H9 (cell line): ENCODE measurements around the gene ACACB. TPM values are rescaled to one million over a fixed set of nuclear protein-coding genes. Genes with fewer than 3 reads are reported as not detected.
A peak's percentile ranks its signal among the peaks of the same experiment; 100 is the strongest.

Experiments
- DNase-seq: peaks from one replicate; pipeline ENCODE4 v3.0.0-alpha.2; 2017
- H2AFZ ChIP-seq: one replicate; pipeline ENCODE4 v1.6.1; 2013; ENCODE audit warnings: mild to moderate bottlenecking, low read length, control low read depth, moderate library complexity
- H2AK5ac ChIP-seq: 2 replicates; pipeline ENCODE4 v1.6.1; 2013; ENCODE audit warnings: low read length, control low read depth, mixed read lengths; ENCODE audit not compliant: insufficient read length
- H2BK120ac ChIP-seq: one replicate; pipeline ENCODE4 v1.6.1; 2013; ENCODE audit warnings: low read depth, mild to moderate bottlenecking, low read length, control low read depth, inconsistent platforms; ENCODE audit not compliant: poor library complexity, severe bottlenecking
- H2BK12ac ChIP-seq: 2 replicates; pipeline ENCODE4 v1.6.1; 2013; ENCODE audit warnings: low read length, control low read depth, mixed read lengths, low read depth; ENCODE audit not compliant: insufficient read length
- H2BK15ac ChIP-seq: 2 replicates; pipeline ENCODE4 v1.6.1; 2013; ENCODE audit warnings: low read depth, low read length, control low read depth
- H2BK20ac ChIP-seq: one replicate; pipeline ENCODE4 v1.6.1; 2013; ENCODE audit warnings: low read depth, mild to moderate bottlenecking, low read length, control low read depth, inconsistent platforms; ENCODE audit not compliant: poor library complexity, severe bottlenecking
- H2BK5ac ChIP-seq: 2 replicates; pipeline ENCODE4 v1.6.1; 2013; ENCODE audit warnings: low read length, control low read depth, mixed read lengths; ENCODE audit not compliant: insufficient read length
- H3K14ac ChIP-seq: 2 replicates; pipeline ENCODE4 v1.6.1; 2013; ENCODE audit warnings: low read length, control low read depth; ENCODE audit not compliant: insufficient read depth
- H3K18ac ChIP-seq: 2 replicates; pipeline ENCODE4 v1.6.1; 2013; ENCODE audit warnings: low read depth, mild to moderate bottlenecking, mixed read lengths, low read length, control low read depth; ENCODE audit not compliant: insufficient read length
- H3K23ac ChIP-seq: 2 replicates; pipeline ENCODE4 v1.6.1; 2013; ENCODE audit warnings: low read length, control low read depth, mixed read lengths, low read depth; ENCODE audit not compliant: insufficient read length
- H3K23me2 ChIP-seq: 2 replicates; pipeline ENCODE4 v1.6.1; 2013; ENCODE audit warnings: low read depth, mild to moderate bottlenecking, mixed read lengths, low read length, control low read depth; ENCODE audit not compliant: insufficient read length, poor library complexity, severe bottlenecking
- H3K27ac ChIP-seq: 2 replicates; pipeline ENCODE4 v1.5.1; 2013; ENCODE audit warnings: low read length, control low read depth, mixed read lengths, low read depth; ENCODE audit not compliant: insufficient read length
- H3K27me3 ChIP-seq: 2 replicates; pipeline ENCODE4 v1.6.1; 2013; ENCODE audit warnings: low read length, control low read depth, inconsistent platforms; ENCODE audit not compliant: insufficient read depth
- H3K4ac ChIP-seq: 2 replicates; pipeline ENCODE4 v1.6.1; 2013; ENCODE audit warnings: low read depth, mild to moderate bottlenecking, control low read depth, inconsistent platforms, low read length, moderate library complexity
- H3K4me1 ChIP-seq: 2 replicates; pipeline ENCODE4 v1.6.1; 2013; ENCODE audit warnings: low read length, control low read depth, inconsistent platforms; ENCODE audit not compliant: insufficient read depth
- H3K4me2 ChIP-seq: 2 replicates; pipeline ENCODE4 v1.6.1; 2013; ENCODE audit warnings: low read length, control low read depth, mixed read lengths; ENCODE audit not compliant: insufficient read length, insufficient read depth
- H3K56ac ChIP-seq: 2 replicates; pipeline ENCODE4 v1.6.1; 2013; ENCODE audit warnings: low read depth, mild to moderate bottlenecking, mixed read lengths, low read length, control low read depth; ENCODE audit not compliant: insufficient read length
- H3K79me1 ChIP-seq: 2 replicates; pipeline ENCODE4 v1.6.1; 2013; ENCODE audit warnings: low read depth, mild to moderate bottlenecking, moderate library complexity, low read length, control low read depth, inconsistent platforms; ENCODE audit not compliant: insufficient read depth, poor library complexity, severe bottlenecking
- H3K79me2 ChIP-seq: 2 replicates; pipeline ENCODE4 v1.6.1; 2013; ENCODE audit warnings: low read length, control low read depth, inconsistent platforms; ENCODE audit not compliant: insufficient read depth
- H3K9ac ChIP-seq: 2 replicates; pipeline ENCODE4 v1.6.1; 2013; ENCODE audit warnings: low read length, control low read depth, mixed read lengths; ENCODE audit not compliant: insufficient read length; ENCODE audit errors: extremely low read depth
- H3K9me3 ChIP-seq: one replicate; pipeline ENCODE4 v1.6.1; 2013; ENCODE audit warnings: low read depth, low read length, inconsistent platforms; ENCODE audit not compliant: control insufficient read depth
- H3T11ph ChIP-seq: one replicate; pipeline ENCODE4 v1.6.1; 2013; ENCODE audit warnings: mild to moderate bottlenecking, low read length, control low read depth, inconsistent platforms
- H4K20me1 ChIP-seq: one replicate; pipeline ENCODE4 v1.6.1; 2013; ENCODE audit not compliant: control insufficient read depth, insufficient read length, insufficient read depth
- H4K5ac ChIP-seq: 2 replicates; pipeline ENCODE4 v1.6.1; 2013; ENCODE audit warnings: low read depth, mild to moderate bottlenecking, mixed read lengths, low read length, control low read depth; ENCODE audit not compliant: insufficient read length
- H4K8ac ChIP-seq: replicated peaks from 2 replicates; pipeline ENCODE4 v1.6.1; 2013; ENCODE audit warnings: low read length, control low read depth, mixed read lengths, low read depth; ENCODE audit not compliant: insufficient read length
- H4K91ac ChIP-seq: 2 replicates; pipeline ENCODE4 v1.6.1; 2013; ENCODE audit warnings: low read depth, mild to moderate bottlenecking, moderate library complexity, mixed read lengths, low read length, control low read depth; ENCODE audit not compliant: insufficient read length
- H3K27ac Mint-ChIP-seq, 3 experiments: 2 replicates in 2 of 3; 3 replicates in 1 of 3; pipeline ENCODE4 v1.8.0; 2020 to 2021; ENCODE audit warnings: mixed read lengths in 3 of 3, mild to moderate bottlenecking in 1 of 3, moderate library complexity in 1 of 3
- H3K27me3 Mint-ChIP-seq: 2 replicates; pipeline ENCODE4 v1.8.0; 2021; ENCODE audit warnings: low read depth, mild to moderate bottlenecking, moderate library complexity, mixed read lengths
- H3K36me3 Mint-ChIP-seq, 3 experiments: 2 replicates in 2 of 3; 3 replicates in 1 of 3; pipeline ENCODE4 v1.8.0; 2020 to 2021; ENCODE audit warnings: low read depth in 3 of 3, mixed read lengths in 3 of 3; ENCODE audit not compliant: insufficient read depth in 1 of 3
- H3K4me1 Mint-ChIP-seq, 2 experiments: 2 replicates each; pipeline ENCODE4 v1.8.0; 2020; ENCODE audit warnings: mixed read lengths in 2 of 2
- H3K4me3 Mint-ChIP-seq, 2 experiments: 2 replicates in 1 of 2; 3 replicates in 1 of 2; pipeline ENCODE4 v1.8.0; 2020 to 2021; ENCODE audit warnings: mild to moderate bottlenecking in 2 of 2, mixed read lengths in 2 of 2, moderate library complexity in 1 of 2
- H3K9me3 Mint-ChIP-seq, 2 experiments: 2 replicates in 1 of 2; 3 replicates in 1 of 2; pipeline ENCODE4 v1.8.0; 2020; ENCODE audit warnings: mild to moderate bottlenecking in 2 of 2, mixed read lengths in 2 of 2, moderate library complexity in 1 of 2
- WGBS: extraction: QIAGEN DNeasy Blood & Tissue Kit; methylation state at CpG from one replicate; pipeline ENCODE4 v1.1.7; 2013; ENCODE audit warnings: missing lambda C conversion rate, low lambda C conversion rate, mixed read lengths; ENCODE audit not compliant: insufficient read length; ENCODE audit errors: extremely low coverage; 5-methylcytosine and 5-hydroxymethylcytosine counted together
- total RNA-seq: library from RNA; stranded (reverse); gene quantifications from 2 replicates; pipeline ENCODE4 v1.2.1, GENCODE V29; 2021
- TF ChIP-seq, protein P1 (sequence below): fragments of 200-600 bp; sonication (generic); conservative IDR thresholded peaks from 3 replicates; pipeline ENCODE4 v1.8.0; 2021; ENCODE audit warnings: antibody characterized with exemption, mild to moderate bottlenecking

Gene ACACB
- total RNA-seq, 1 experiment from 2014 or later, result 14.2 TPM

DNA sequence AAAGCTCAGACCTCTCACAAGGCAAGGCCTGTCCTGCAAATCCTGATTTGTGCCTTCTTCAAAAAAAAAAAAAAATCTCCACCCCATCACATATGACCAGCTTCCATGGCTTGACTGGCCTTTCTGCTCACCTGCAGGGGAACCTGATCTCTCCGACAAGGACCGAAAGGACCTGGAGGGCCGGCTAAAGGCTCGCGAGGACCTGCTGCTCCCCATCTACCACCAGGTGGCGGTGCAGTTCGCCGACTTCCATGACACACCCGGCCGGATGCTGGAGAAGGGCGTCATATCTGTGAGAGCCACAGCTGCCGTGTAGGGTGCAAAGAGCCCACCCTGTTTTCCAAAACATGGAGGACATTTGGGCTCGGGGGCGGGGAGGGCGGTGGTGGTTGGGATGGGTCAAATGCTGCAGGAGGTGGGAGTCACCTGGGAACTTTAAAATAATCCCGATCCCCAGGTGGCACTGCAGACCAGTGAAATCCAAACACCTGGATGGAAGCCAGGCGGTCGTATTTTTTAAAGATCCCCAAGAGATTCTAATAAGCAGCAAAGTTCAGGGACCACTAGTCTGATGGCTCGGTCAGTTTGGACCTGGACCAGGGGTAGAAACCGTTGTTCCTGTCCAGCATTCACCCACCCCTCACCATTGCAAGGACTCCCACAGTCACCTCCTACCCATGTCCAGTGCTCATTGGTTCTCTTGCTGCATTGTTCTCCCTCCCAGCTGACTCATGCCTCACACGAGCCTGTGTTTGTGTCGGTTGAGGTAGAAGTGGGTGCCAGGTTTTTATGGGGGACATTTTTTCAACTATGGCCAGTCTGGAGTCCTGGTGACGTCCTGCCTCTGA is 147.9 kb downstream of the ACACB start:
- TF ChIP-seq, protein P1, sequence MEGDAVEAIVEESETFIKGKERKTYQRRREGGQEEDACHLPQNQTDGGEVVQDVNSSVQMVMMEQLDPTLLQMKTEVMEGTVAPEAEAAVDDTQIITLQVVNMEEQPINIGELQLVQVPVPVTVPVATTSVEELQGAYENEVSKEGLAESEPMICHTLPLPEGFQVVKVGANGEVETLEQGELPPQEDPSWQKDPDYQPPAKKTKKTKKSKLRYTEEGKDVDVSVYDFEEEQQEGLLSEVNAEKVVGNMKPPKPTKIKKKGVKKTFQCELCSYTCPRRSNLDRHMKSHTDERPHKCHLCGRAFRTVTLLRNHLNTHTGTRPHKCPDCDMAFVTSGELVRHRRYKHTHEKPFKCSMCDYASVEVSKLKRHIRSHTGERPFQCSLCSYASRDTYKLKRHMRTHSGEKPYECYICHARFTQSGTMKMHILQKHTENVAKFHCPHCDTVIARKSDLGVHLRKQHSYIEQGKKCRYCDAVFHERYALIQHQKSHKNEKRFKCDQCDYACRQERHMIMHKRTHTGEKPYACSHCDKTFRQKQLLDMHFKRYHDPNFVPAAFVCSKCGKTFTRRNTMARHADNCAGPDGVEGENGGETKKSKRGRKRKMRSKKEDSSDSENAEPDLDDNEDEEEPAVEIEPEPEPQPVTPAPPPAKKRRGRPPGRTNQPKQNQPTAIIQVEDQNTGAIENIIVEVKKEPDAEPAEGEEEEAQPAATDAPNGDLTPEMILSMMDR, result peak; percentile 94
- Histone ChIP-seq H3K9me3 (no peaks in the 10 kb centered on the region), H2BK120ac (no peak overlapping the region), H3K79me1 (no peaks in the 10 kb centered on the region), H3K23me2 (no peaks in the 10 kb centered on the region), H3K27ac (no peak overlapping the region), H2BK20ac (no peak overlapping the region), H2BK12ac (no peak overlapping the region), H3K27me3 (no peaks in the 10 kb centered on the region), H3K56ac (no peak overlapping the region), H3K79me2 (no peaks in the 10 kb centered on the region), H3K4ac (no peak overlapping the region), H3K18ac (no peak overlapping the region), H3T11ph (no peak overlapping the region), H4K5ac (no peak overlapping the region), H4K91ac (peak overlapping the region; percentile 23), H2AK5ac (no peak overlapping the region), H3K4me2 (no peak overlapping the region), H3K9ac (no peak overlapping the region), H2BK5ac (no peak overlapping the region), H3K23ac (no peak overlapping the region), H2BK15ac (no peak overlapping the region), H4K20me1 (no peaks in the 10 kb centered on the region), H2AFZ (no peak overlapping the region), H3K4me1 (no peaks in the 10 kb centered on the region; the same call in 1 of the 2 replicates), H3K14ac (no peak overlapping the region), H4K8ac (no peak overlapping the region)
- Mint-ChIP-seq H3K27me3 (no peaks in the 10 kb centered on the region; the same call in 1 of the 2 replicates), H3K36me3 (peaks cover 0 to 12% (median 4%) of the 10 kb centered on the region in 3 experiments; a peak in 3 of 7 replicates), H3K9me3 (no peaks in the 10 kb centered on the region; a peak in 1 of 5 replicates), H3K4me1 (peaks cover 8 to 19% of the 10 kb centered on the region in 2 experiments), H3K27ac (peak overlapping the region in 1 of 3 experiments; percentile 28; a peak in 1 of 7 replicates), H3K4me3 (no peak overlapping the region)
- no CpG with 5 or more reads among the region's 23 CpGs for WGBS
- peak; percentile 96 for DNase-seq
